HG02840 (cell line): Measurements from ENCODE around the gene ERC2.

Experiments
- ATAC-seq: cut with Tn5 transposase; IDR thresholded peaks from one replicate; pipeline ENCODE4 v1.9.1; 2021; ENCODE audit warnings: mild to moderate bottlenecking, moderate library complexity, moderate number of reproducible peaks; ENCODE audit not compliant: unreplicated experiment, low FRiP score

Gene ERC2

DNA sequence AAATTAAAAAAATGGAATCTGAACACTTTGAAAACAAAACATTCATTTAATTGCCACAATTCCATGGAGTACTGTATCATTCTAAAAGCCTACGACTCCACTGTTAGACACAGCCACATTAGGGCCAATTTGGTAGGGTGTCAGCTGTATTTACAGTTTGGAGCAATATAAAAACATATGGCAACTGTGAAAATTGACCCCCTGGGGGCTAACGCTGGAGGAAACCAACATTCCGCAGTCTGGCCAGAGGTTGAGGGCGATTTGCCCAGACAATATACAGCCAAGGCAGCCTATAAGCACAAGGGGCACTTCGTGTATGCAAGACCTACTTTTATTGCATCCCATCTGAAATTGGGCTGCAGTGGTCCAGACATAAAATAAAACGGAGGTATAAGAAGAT is 504.7 kb downstream of the ERC2 start:
- no peak for ATAC-seq

- no peak for ATAC-seq
Measured at GRCh38 chr3:55959471-55960080, 508.7 kb downstream of the ERC2 start.

DNA sequence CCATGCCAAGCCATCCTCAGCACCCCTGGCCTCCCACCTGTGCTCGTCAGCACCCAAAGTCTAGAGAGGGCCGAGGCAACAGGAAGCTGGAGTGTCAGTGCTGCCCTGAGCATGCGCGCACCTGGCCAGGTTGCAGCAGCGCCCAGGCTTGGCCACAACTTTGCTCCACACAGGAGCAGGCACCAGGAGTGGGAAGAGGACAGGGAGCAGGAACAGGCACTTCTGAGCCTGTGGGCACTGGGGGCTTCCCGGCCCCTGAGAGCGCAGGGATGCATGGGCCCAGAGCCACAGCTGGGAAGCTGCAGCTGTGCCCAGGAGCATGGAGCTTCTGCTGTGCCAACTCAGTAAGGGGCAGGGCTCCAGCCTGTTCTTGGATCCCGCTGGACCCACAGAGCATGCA is 509.7 kb downstream of the ERC2 start:
- no peak for ATAC-seq

DNA sequence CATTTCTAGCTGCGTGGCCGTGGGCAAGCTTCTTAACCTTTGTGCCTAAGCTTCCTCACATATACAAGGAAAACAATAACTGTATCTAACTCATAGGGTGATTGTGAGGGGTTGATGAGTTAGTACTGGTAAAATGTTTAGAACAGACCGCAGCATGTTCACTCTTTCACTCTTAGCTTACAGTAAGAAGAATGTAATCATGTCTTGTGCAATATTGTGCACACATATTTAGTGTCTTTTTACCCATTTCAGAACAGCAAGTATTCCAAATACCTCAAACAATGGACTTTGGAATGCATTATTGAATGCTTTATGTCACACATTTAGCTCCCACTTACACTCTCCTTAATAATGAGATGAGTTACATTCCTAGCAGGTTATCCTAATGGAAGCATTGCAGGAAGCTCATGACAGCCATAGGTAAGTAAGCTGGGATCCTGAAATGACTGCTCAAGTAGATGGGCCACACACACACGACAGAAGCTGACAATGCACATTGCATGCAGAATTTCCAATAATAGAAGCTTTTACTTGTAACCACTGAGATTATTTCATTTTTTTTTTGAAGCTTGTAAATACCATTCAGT is 512.3 kb downstream of the ERC2 start:
- no peak for ATAC-seq

DNA sequence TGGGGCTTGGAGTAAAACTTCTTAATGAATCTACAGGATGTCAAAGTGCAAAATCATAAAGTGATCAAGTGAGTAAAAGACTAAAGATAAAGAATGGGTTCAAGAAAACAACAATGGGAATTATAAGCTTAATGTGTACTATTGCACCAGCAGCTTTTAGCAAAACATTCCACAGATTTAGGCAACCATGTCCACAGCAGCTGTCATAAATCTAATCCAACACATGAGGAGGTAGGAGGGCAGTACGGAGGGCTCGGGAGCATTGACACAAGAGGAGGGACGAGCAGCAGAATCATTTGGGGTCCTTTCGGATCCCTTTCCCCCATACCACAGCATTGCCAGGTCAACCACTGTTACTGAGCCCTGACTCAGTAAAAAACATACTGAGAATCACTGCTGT is 516.9 kb downstream of the ERC2 start:
- ATAC-seq = no peak

GRCh38 chr3:55947406-55947805 is 520.9 kb downstream of the ERC2 start:
- no peak for ATAC-seq

DNA sequence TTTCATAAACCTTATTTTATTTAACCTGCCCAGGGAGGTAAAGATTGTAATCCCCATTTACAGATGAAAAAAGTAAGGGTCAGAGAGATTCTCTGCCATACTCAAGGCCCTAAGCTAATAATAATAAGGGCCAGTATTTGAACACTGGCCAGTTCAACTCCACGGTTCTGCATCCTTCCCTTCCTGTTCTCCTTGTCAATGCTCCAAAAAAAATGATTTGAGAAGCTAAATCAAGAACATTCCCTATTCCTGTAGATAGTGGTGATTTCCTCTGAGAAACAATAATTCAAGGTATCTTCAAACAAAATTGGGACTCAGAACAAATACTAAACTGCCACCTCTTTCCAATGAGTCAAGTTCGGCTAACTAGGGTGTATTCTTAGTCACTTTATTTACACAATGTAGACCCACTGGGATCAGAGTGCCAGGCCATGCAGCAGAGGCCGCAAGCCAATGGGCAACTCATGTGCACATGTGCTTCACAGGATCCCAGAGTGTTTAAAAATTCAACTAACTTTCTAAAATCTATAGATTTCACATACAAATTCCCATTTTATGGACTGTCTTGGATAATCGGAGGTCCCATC is 521.6 kb downstream of the ERC2 start:
- ATAC-seq = no peak

GRCh38 chr3:55942868-55943267 is 525.4 kb downstream of the ERC2 start:
- ATAC-seq = no peak

DNA sequence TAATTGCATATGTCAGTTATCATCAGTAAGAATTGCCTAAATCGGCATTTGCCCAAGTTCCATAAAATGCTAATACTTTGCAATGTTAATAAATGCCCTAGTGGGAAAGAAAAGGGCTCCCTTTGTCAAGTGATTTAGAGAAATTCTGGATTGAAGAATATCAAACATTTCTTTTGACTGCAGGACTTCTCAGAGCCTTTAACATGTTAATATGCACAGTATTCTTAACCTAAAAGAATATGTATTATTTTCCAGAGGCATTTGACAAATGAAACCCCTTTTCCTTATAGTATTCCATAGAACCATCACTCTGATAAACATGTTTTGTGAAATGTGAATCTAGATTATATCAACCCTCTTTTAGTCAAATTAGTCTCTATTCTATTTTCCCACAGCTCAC is 529.0 kb downstream of the ERC2 start:
- no peak for ATAC-seq

DNA sequence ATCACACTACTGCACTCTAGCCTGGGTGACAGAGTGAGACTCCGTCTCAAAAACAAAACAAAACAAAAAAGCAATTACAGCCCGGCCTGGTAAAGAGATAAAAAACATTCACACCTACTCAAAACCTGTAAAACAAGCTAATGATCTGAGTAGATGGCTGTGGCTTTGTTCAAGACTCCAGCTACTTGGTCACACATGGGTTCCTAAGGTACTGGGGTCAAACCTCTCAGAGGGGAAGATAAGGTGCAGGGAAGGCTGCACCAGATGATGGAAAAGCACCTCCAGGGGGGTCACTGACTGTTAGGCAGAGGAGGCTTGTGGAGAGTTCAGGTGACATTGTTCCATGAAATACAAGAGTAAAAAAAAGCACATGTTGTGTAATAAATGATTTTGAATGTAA is 531.0 kb downstream of the ERC2 start:
- no peak for ATAC-seq

DNA sequence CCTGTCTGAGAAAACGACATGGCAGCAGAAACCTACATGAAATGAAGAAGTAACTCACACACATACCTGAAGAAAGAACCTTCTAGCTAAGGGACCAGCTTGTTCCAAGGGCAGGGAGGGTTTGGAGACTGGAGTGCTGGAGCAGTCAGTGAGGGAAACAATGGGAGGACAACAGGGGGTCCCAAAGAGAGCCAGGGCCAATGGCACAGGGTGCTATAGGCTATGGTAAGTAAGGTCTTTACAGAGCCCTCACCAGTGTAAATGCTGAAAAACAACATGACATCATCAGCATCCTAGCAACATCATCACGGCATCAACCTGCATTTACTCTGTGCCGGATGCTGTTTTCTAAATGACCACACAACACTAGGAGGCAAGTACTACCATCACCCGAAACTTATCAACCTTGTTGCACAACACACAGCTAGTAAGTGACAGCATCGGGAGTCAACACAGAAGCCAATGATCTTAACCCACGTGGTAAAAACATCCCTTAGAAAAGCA is 531.7 kb downstream of the ERC2 start:
- no peak for ATAC-seq

- ATAC-seq = no peak
Measured at GRCh38 chr3:55935241-55935640, 533.0 kb downstream of the ERC2 start.

GRCh38 chr3:55934771-55935170 is 533.5 kb downstream of the ERC2 start:
- ATAC-seq = no peak

DNA sequence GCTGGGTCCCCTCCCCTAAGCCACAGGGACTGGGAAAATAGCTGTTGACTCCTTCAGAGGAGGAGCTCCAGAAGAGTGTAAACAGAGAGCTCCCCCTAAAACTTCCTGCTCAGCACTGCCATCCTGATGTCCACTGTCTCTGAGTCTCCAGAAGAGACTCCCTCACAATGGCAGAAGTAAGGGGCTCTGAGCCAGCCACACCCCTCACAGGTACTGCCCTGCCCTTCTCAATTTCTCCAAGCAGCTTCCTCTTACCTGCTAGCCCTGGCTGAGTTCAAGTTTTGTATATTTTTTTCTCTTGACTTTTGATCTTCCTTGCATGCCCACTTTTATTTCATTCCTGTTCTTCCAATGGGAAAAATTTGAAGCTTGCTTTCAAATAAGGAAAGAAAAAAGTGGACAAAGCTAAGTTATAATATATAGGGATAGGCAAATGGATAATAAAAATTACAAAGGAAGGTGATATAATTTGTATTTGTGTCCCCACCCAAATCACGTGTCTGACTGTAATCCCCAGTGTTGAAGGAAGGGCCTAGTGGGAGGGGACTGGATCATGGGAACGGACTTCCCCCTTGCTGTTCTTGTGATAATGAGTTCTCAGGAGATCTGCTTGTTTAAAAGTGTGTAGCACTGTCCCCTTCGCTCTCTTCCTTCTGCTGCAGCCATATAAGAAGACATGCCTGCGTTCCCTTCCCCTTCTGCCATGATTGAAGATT is 539.0 kb downstream of the ERC2 start:
- ATAC-seq = no peak

DNA sequence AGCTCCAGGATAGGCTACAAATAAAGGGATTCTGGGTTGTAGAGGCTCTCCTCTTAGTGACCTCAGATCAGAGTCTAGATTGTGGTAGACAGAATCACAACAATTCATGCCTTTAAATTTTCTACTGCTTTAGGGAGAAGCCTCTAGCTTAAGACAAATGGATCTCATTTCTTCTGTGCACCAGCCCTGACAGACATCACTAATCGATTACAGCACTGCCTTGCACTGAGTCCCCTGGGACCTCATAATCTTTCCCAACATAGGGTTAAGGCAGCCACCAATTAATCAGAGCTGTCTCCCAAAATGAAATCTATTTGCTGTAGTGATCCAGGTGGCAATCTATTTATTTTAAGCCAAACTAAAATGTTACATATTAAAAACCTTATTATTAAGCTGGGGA is 544.6 kb downstream of the ERC2 start:
- no peak for ATAC-seq

- no peak for ATAC-seq
Measured at GRCh38 chr3:55923207-55923606, 545.1 kb downstream of the ERC2 start.

- no peak for ATAC-seq
Measured at GRCh38 chr3:55912880-55913279, 555.4 kb downstream of the ERC2 start.

GRCh38 chr3:55911266-55911665 is 557.0 kb downstream of the ERC2 start:
- ATAC-seq = no peak

DNA sequence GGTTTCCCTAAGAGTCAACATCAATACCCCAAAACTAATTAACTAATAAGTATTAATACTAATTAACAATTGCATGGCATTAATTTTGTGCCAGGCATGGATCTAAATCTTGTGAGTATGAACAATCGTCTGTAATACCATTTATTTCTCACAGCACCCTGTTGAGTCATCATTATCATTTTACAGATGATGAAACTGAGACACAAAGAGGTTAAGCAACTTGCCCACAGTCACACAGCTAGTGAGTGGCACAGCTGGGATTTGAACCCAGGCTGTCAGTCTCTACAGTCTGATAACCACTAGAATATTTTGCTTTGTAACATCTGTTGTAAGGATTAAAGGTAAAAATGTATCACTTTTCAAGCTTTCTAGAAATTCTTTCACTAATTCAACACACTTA is 557.7 kb downstream of the ERC2 start:
- ATAC-seq = no peak

DNA sequence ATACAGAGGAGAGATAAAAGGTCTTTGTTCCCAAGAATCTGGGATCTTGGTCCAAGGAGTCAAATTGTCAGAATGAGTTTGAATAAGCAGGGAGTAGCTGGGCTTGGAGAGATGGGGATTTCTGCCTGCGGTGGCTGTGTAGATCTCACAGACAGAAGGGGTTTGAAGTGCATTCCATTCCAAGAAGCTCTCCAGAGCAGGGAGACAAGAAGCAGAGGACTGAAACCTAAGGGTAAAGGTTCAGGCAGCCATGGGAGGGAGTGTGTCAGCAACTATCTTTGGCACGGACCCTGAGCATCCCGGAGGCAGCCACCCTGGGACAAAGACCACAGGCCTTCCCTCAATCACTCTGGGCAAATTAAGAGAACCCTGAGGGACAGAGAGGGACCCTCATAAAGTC is 558.9 kb downstream of the ERC2 start:
- no peak for ATAC-seq

DNA sequence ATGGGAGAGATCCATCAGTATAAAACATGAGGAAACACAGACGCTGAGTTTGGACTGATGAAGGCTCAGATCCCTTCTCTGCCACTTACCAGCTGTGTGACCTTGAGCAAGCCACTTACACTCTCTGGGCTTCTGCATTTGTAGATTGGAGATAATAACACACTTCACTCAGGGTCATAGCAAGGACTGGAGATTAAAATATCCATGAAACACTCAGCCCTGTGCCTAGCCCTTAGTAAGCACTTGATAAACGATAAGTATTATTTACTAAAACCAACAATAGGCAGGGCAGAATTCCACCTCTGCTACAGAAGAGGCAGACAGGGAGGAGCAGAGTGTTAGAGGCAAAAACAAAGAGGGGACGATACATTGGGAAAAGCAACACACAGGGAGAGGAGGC is 560.7 kb downstream of the ERC2 start:
- no peak for ATAC-seq

DNA sequence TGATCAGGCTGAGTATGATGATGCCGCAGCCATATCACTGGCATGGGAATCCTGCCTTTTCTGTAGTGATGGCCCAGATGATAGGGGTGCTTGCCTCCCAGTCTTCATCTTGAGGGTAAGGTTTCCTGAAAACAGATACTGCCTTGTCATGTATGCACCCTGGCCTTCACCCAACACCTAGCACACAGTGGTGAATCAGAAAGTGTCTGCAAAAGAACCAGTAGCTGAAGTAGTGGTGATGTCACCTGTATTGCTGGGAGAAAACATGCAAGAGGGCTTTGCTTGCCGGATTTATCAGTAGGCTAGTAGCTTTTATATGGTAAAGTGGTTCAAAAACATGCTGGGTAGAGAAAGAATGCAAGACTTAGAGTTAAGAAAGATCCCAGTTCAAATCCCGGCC is 561.4 kb downstream of the ERC2 start:
- ATAC-seq = no peak
